Natural killer cell (primary cell): Measurements from ENCODE around the gene ZCCHC12. TPM values are rescaled to one million over a fixed set of nuclear protein-coding genes. Genes with fewer than 3 reads are reported as not detected.
A peak's percentile ranks its signal among the peaks of the same experiment; 100 is the strongest.

Experiments used
- ATAC-seq, 3 donors: fragments of 150-1000 bp in 2 of 3; fragments of 200-7000 bp in 1 of 3; cut with Tn5 transposase; 1 replicate in 1 of 3; 2 replicates in 2 of 3; pipeline ENCODE4 v1.10.0; 2021; ENCODE audit warnings: mild to moderate bottlenecking in 2 of 3, moderate library complexity in 2 of 3
- DNase-seq, 2 donors: peaks; one replicate each; pipeline versions ENCODE4 v3.0.0 to v3.0.0-alpha.2; 2013 to 2021; ENCODE audit warnings: mixed read lengths in 1 of 2
- H3K27ac ChIP-seq: one replicate; pipeline ENCODE4 v1.5.1; 2013; ENCODE audit warnings: mild to moderate bottlenecking, low read length
- H3K27me3 ChIP-seq: one replicate; pipeline ENCODE4 v1.6.1; 2013; ENCODE audit warnings: low read length; ENCODE audit not compliant: control insufficient read depth, insufficient read depth
- H3K36me3 ChIP-seq: one replicate; pipeline ENCODE4 v1.6.1; 2013; ENCODE audit warnings: low read length; ENCODE audit not compliant: control insufficient read depth, insufficient read depth
- H3K4me1 ChIP-seq: one replicate; pipeline ENCODE4 v1.6.1; 2013; ENCODE audit warnings: low read length; ENCODE audit not compliant: control insufficient read depth, insufficient read depth
- H3K4me3 ChIP-seq: one replicate; pipeline ENCODE4 v1.5.1; 2013; ENCODE audit warnings: low read length
- H3K9me3 ChIP-seq: one replicate; pipeline ENCODE4 v1.6.1; 2013; ENCODE audit warnings: low read length; ENCODE audit not compliant: control insufficient read depth, insufficient read depth
- H3K27ac Mint-ChIP-seq, 2 donors: one replicate each; pipeline ENCODE4 v1.8.0; 2022; ENCODE audit warnings: mild to moderate bottlenecking in 2 of 2, mixed read lengths in 2 of 2, moderate library complexity in 1 of 2
- H3K27me3 Mint-ChIP-seq, 2 donors: one replicate each; pipeline ENCODE4 v1.8.0; 2022; ENCODE audit warnings: low read depth in 2 of 2, mixed read lengths in 2 of 2
- H3K36me3 Mint-ChIP-seq: one replicate; pipeline ENCODE4 v1.8.0; 2022; ENCODE audit warnings: mixed read lengths
- H3K4me1 Mint-ChIP-seq, 2 donors: one replicate each; pipeline ENCODE4 v1.8.0; 2022; ENCODE audit warnings: mixed read lengths in 2 of 2
- H3K4me3 Mint-ChIP-seq: one replicate; pipeline ENCODE4 v1.8.0; 2022; ENCODE audit warnings: mild to moderate bottlenecking, moderate library complexity, mixed read lengths
- H3K9me3 Mint-ChIP-seq, 2 donors: one replicate each; pipeline ENCODE4 v1.8.0; 2022; ENCODE audit warnings: mixed read lengths in 2 of 2
- CTCF ChIP-seq: fragments of 200-600 bp; IDR thresholded peaks from one replicate; pipeline ENCODE4 v1.8.0; 2022; ENCODE audit warnings: antibody characterized with exemption
- WGBS: methylation state at CpG from one replicate; pipeline ENCODE4 v1.1.7; 2013; ENCODE audit warnings: missing lambda C conversion rate; ENCODE audit not compliant: insufficient coverage; 5-methylcytosine and 5-hydroxymethylcytosine counted together
- intact Hi-C: fragments of 100-400 bp; cut with micrococcal nuclease; formaldehyde crosslinking; loops from one replicate; pipeline ENCODE4 v1.14.2; 2022
- total RNA-seq, 4 donors: library from RNA; stranded (reverse); fragments of 120-200 nt in 1 of 4; gene quantifications; one replicate each; pipeline versions ENCODE4 v1.2.3 to v1.2.4, GENCODE V29; 2013 to 2022

Gene ZCCHC12
- total RNA-seq, 3 donors from 2014 or later (not counting 1 experiment from before 2014, with no cell fraction given), result not detected

GRCh38 chrX:118839334-118839958, 15.8 kb downstream of the ZCCHC12 start:
- peak overlapping the region; percentile 27 for H3K4me3 ChIP-seq
- Mint-ChIP-seq H3K27ac (no peak overlapping the region), H3K9me3 (no peaks in the 10 kb centered on the region), H3K27me3 (peaks cover 7 to 10% of the 10 kb centered on the region in 2 donors), H3K4me1 (no peaks in the 10 kb centered on the region), H3K4me3 (peak overlapping the region; percentile 58), H3K36me3 (no peaks in the 10 kb centered on the region)
- DNase-seq (peak; percentile 52 to 66), ATAC-seq (peak; percentile 77 to 96 (median 88))
- 8% methylated on average over 49 of the region's 50 CpGs for WGBS
- peak; percentile 59 for TF ChIP-seq CTCF
- intact Hi-C loops, result no loop called here
- H3K4me1 ChIP-seq, result peaks cover 5% of the 10 kb centered on the region
- no peak overlapping the region for H3K27ac ChIP-seq
- no peaks in the 10 kb centered on the region for H3K9me3 ChIP-seq
- H3K27me3 ChIP-seq, result peaks cover 4% of the 10 kb centered on the region
- H3K36me3 ChIP-seq, result no peaks in the 10 kb centered on the region

- H3K4me1 ChIP-seq, result no peaks in the 10 kb centered on the region
- H3K27ac ChIP-seq, result no peak overlapping the region
- no peaks in the 10 kb centered on the region for H3K4me1 Mint-ChIP-seq
- DNase-seq, result peak in 1 of 2 donors; percentile 69
- no CpG with 5 or more reads among the region's 1 CpG for WGBS
- no peaks in the 10 kb centered on the region for H3K36me3 Mint-ChIP-seq
- no peak overlapping the region for H3K27ac Mint-ChIP-seq
- no peak overlapping the region for H3K4me3 ChIP-seq
- H3K4me3 Mint-ChIP-seq, result no peak overlapping the region
- no peaks in the 10 kb centered on the region for H3K9me3 Mint-ChIP-seq
- peaks cover 2 to 14% of the 10 kb centered on the region in 2 donors for H3K27me3 Mint-ChIP-seq
- peak; percentile 57 for TF ChIP-seq CTCF
- peak in 1 of 3 donors; percentile 61 for ATAC-seq
- no peaks in the 10 kb centered on the region for H3K36me3 ChIP-seq
- intact Hi-C loops, result loop anchor here (1.0 kb wide), 2 partner anchors 161 to 220 kb away; no protein-coding TSS in a partner anchor
- no peaks in the 10 kb centered on the region for H3K27me3 ChIP-seq
- H3K9me3 ChIP-seq, result no peaks in the 10 kb centered on the region
These were observed 24.1 kb downstream of the ZCCHC12 start for GRCh38 chrX:118847676-118848075.

GRCh38 chrX:118853596-118853995, 30.0 kb downstream of the ZCCHC12 start:
- no peak overlapping the region for H3K4me3 ChIP-seq
- no peak for DNase-seq
- H3K4me3 Mint-ChIP-seq, result no peak overlapping the region
- no peaks in the 10 kb centered on the region for H3K4me1 Mint-ChIP-seq
- no peak overlapping the region for H3K27ac ChIP-seq
- ATAC-seq, result no peak
- H3K9me3 ChIP-seq, result no peaks in the 10 kb centered on the region
- H3K27me3 Mint-ChIP-seq, result peaks cover 0 to 14% of the 10 kb centered on the region in 2 donors
- no peaks in the 10 kb centered on the region for H3K4me1 ChIP-seq
- H3K36me3 Mint-ChIP-seq, result no peaks in the 10 kb centered on the region
- H3K27me3 ChIP-seq, result no peaks in the 10 kb centered on the region
- intact Hi-C loops, result no loop called here
- no peak overlapping the region for H3K27ac Mint-ChIP-seq
- H3K9me3 Mint-ChIP-seq, result no peaks in the 10 kb centered on the region
- no peaks in the 10 kb centered on the region for H3K36me3 ChIP-seq
- TF ChIP-seq CTCF, result no peak
- 47% methylated on average over 2 of the region's 3 CpGs for WGBS
